GM20431 (cell line): ENCODE measurements around the gene MOGAT3.
"Not testable (repeated sequence)": the region's sequence is repeated elsewhere in the genome, so short reads cannot be mapped to it uniquely, and the experiment has no call there.

Source experiments
- in situ Hi-C: fragments of 300-500 bp; cut with MseI, MboI; formaldehyde crosslinking; loops from one replicate; pipeline ENCODE4 v1.15.0; 2020; ENCODE audit warnings: low sequenced_read_pairs; ENCODE audit not compliant: unreplicated experiment

MOGAT3 gene

GRCh38 chr7:101206665-101207042 is 5.8 kb upstream of the MOGAT3 start:
- in situ Hi-C loops = no loop called here

- in situ Hi-C loops = no loop called here
Measured at GRCh38 chr7:101205901-101206664, 5.2 kb upstream of the MOGAT3 start.

GRCh38 chr7:101203740-101204738 is 3.2 kb upstream of the MOGAT3 start:
- in situ Hi-C loops = not testable (repeated sequence)

- in situ Hi-C loops = no loop called here
Measured at GRCh38 chr7:101202603-101202918, 1.7 kb upstream of the MOGAT3 start.

GRCh38 chr7:101201695-101202602 is 1.1 kb upstream of the MOGAT3 start:
- in situ Hi-C loops = no loop called here

- in situ Hi-C loops = no loop called here
Measured at GRCh38 chr7:101200504-101200861, 353 bp downstream of the MOGAT3 start.

- in situ Hi-C loops = not testable (repeated sequence)
Measured at GRCh38 chr7:101199522-101199921, 1.3 kb downstream of the MOGAT3 start.

- in situ Hi-C loops = no loop called here
Measured at GRCh38 chr7:101198476-101198875, 2.4 kb downstream of the MOGAT3 start.

- in situ Hi-C loops = no loop called here
Measured at GRCh38 chr7:101197991-101198390, 2.8 kb downstream of the MOGAT3 start.

GRCh38 chr7:101195884-101196283 is 5.0 kb downstream of the MOGAT3 start:
- in situ Hi-C loops = no loop called here

GRCh38 chr7:101189109-101189508 is 11.7 kb downstream of the MOGAT3 start:
- in situ Hi-C loops = no loop called here

GRCh38 chr7:101186844-101187428 is 13.9 kb downstream of the MOGAT3 start:
- in situ Hi-C loops = no loop called here

GRCh38 chr7:101186194-101186593 is 14.6 kb downstream of the MOGAT3 start:
- in situ Hi-C loops = no loop called here

GRCh38 chr7:101185258-101185839 is 15.5 kb downstream of the MOGAT3 start:
- in situ Hi-C loops = no loop called here

GRCh38 chr7:101180130-101180755 is 20.6 kb downstream of the MOGAT3 start, which contains the start of gene NAT16:
TSS of gene NAT16 (minus strand) at chr7:101180293. CDS start at chr7:101174807, 5,486 bp downstream.
- in situ Hi-C loops = no loop called here

GRCh38 chr7:101179713-101180112 is 21.1 kb downstream of the MOGAT3 start:
- in situ Hi-C loops = no loop called here

- in situ Hi-C loops = no loop called here
Measured at GRCh38 chr7:101179117-101179516, 21.7 kb downstream of the MOGAT3 start.

- in situ Hi-C loops = no loop called here
Measured at GRCh38 chr7:101177644-101178043, 23.2 kb downstream of the MOGAT3 start.

GRCh38 chr7:101175664-101176063 is 25.2 kb downstream of the MOGAT3 start:
- in situ Hi-C loops = no loop called here
